ENCODE data around the gene N4BP2L2. TPM values are rescaled to one million over a fixed set of nuclear protein-coding genes. Genes with fewer than 3 reads are reported as not detected.

Gene N4BP2L2
- total RNA-seq, 5 donors from 2014 or later (not counting 1 experiment from before 2014, with no cell fraction given), result 200 to 241 (median 216) TPM

GRCh38 chr13:32428581-32429432, 109.8 kb downstream of the N4BP2L2 start:
- no peaks in the 10 kb centered on the region for H3K27me3 ChIP-seq (replicated peaks in 1 of 2; ENCODE audit: control insufficient read depth in 2 of 2, extremely low read depth in 1 of 2, insufficient read depth in 2 of 2, low read length in 1 of 2)
- no peak for ATAC-seq (replicated peaks in 1 of 4)
- peak overlapping the region; percentile 84 to 99 (median 92) for H3K4me3 Mint-ChIP-seq
- CTCF ChIA-PET, result interaction anchor here (0.6 to 1.5 kb wide), 6 partner anchors 14 to 152 kb away, joined by 3 to 6 read pairs (median 4); no protein-coding TSS in a partner anchor
- H3K9me3 Mint-ChIP-seq, result no peaks in the 10 kb centered on the region
- DNase-seq, result peak in 2 of 35 experiments; percentile 11 to 24
- H3K4me1 ChIP-seq (ENCODE audit: control insufficient read depth in 1 of 2, extremely low read depth in 1 of 2, insufficient read depth in 2 of 2, low read length in 2 of 2), result peaks cover 10 to 39% of the 10 kb centered on the region in 2 experiments
- H3K36me3 Mint-ChIP-seq, result peaks cover 15% of the 10 kb centered on the region
- H3K27ac ChIP-seq (ENCODE audit: low read length), result peak overlapping the region; percentile 95
- POLR2A ChIA-PET, result interaction anchor here (0.6 to 2.1 kb wide), 11 partner anchors 10 to 1285 kb away, joined by 3 to 7 read pairs (median 4); partner anchors contain the start of genes N4BP2L2 (in 2 of the 2), BRCA2 (in 1 of the 2) and ZAR1L (in 1 of the 2)
- no peaks in the 10 kb centered on the region for H3K27me3 Mint-ChIP-seq
- peak overlapping the region; percentile 92 to 96 for H3K27ac Mint-ChIP-seq
- peaks cover 33 to 35% (median 34%) of the 10 kb centered on the region in 3 donors for H3K4me1 Mint-ChIP-seq
- no peaks in the 10 kb centered on the region for H3K9me3 ChIP-seq
- peak overlapping the region; percentile 33 to 80 for H3K4me3 ChIP-seq (ENCODE audit: control insufficient read depth in 1 of 2, extremely low read depth in 1 of 2, low read length in 1 of 2)
- 36% methylated on average over 4 of the region's 9 CpGs for WGBS (ENCODE audit: insufficient coverage)
- H3K36me3 ChIP-seq (ENCODE audit: control insufficient read depth in 2 of 2, extremely low read depth in 1 of 2, insufficient read depth in 1 of 2, low read length in 1 of 2), result no peaks in the 10 kb centered on the region

GRCh38 chr13:32427852-32428580, 110.6 kb downstream of the N4BP2L2 start, which contains the start of gene N4BP2L1:
Gene N4BP2L1, minus strand, starts transcription at chr13:32428130. Its CDS starts 48 bp downstream, at chr13:32428082.
- H3K27ac ChIP-seq (ENCODE audit: low read length), result peak within 1 kb of the TSS; percentile 95
- no peaks in the 10 kb centered on the region for H3K36me3 ChIP-seq (ENCODE audit: control insufficient read depth in 2 of 2, extremely low read depth in 1 of 2, insufficient read depth in 1 of 2, low read length in 1 of 2)
- under 1% methylated on average over 22 of the region's 40 CpGs for WGBS (ENCODE audit: insufficient coverage)
- no peaks in the 10 kb centered on the region for H3K27me3 ChIP-seq (replicated peaks in 1 of 2; ENCODE audit: control insufficient read depth in 2 of 2, extremely low read depth in 1 of 2, insufficient read depth in 2 of 2, low read length in 1 of 2)
- ChIA-PET CTCF (interaction anchor here (0.6 to 1.5 kb wide), 6 partner anchors 13 to 153 kb away, joined by 3 to 6 read pairs (median 4); no protein-coding TSS in a partner anchor), POLR2A (interaction anchor here (0.6 to 2.1 kb wide), 14 partner anchors 11 to 1284 kb away, joined by 3 to 7 read pairs (median 4); partner anchors contain the start of genes BRCA2 (in 2 of the 2), N4BP2L2 (in 2 of the 2), ZAR1L (in 2 of the 2) and PDS5B (in 1 of the 2))
- no peaks in the 10 kb centered on the region for H3K9me3 ChIP-seq
- ATAC-seq (replicated peaks in 1 of 4) (peak; percentile 60 to 77 (median 62)), DNase-seq (peak; percentile 45 to 87 (median 80))
- peaks cover 39 to 42% (median 41%) of the 10 kb centered on the region in 3 donors for H3K4me1 Mint-ChIP-seq
- H3K9me3 Mint-ChIP-seq, result no peaks in the 10 kb centered on the region
- H3K4me1 ChIP-seq (ENCODE audit: control insufficient read depth in 1 of 2, extremely low read depth in 1 of 2, insufficient read depth in 2 of 2, low read length in 2 of 2), result peaks cover 11 to 40% of the 10 kb centered on the region in 2 experiments
- H3K27ac Mint-ChIP-seq, result peak within 1 kb of the TSS; percentile 96
- no peaks in the 10 kb centered on the region for H3K27me3 Mint-ChIP-seq
- H3K4me3 ChIP-seq (ENCODE audit: control insufficient read depth in 1 of 2, extremely low read depth in 1 of 2, low read length in 1 of 2), result peak within 1 kb of the TSS; percentile 80 to 90
- H3K4me3 Mint-ChIP-seq, result peak within 1 kb of the TSS; percentile 88 to 99 (median 92)
- peaks cover 20% of the 10 kb centered on the region for H3K36me3 Mint-ChIP-seq

DNA sequence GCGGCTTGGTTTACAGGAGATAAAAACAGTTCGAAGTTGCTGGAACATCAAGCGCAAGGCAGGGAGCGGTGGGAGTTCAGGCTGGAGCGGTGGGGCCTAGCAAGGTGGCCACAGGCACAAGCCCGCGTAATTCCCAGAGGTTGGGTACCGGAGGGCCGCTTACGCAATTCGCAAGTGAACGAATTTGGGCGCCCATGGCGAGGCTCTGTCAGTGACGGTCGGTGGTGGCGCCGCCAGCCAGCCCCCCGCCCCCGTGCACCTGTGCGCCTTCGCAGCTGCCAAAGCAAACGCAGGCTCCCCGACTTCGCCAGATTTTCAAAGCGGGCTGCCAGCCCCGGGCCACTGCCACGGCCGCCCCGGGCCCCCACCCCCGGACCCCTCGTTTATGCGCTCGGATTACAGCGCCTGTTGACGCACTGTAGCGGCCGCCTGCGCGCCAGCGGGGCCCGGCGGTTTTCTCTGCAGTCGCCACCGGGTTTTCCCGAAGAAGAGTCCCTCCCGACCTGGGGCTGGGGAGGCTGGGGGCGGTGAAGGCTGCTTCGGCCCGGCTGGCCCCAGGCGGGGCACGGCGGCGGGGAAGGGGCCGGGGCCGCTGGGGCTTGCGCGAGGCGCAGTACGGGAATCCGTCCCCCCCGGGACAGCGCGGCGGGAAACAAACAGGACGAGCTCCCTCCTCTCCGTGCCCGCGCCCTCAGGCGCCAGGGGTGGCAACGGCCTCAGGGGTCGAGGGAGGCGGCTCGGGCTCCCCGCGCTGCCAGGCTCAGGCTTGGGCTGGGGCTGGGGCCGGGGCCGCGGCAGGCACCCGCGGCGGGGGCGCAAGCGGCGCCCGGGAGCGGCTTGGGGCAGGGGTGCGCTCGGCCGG, 111.4 kb downstream of the N4BP2L2 start:
- Histone ChIP-seq H3K36me3 (ENCODE audit: control insufficient read depth in 2 of 2, extremely low read depth in 1 of 2, insufficient read depth in 1 of 2, low read length in 1 of 2) (peaks cover 0 to 3% of the 10 kb centered on the region in 2 donors), H3K9me3 (no peaks in the 10 kb centered on the region), H3K4me1 (ENCODE audit: control insufficient read depth in 1 of 2, extremely low read depth in 1 of 2, insufficient read depth in 2 of 2, low read length in 2 of 2) (peaks cover 11 to 40% of the 10 kb centered on the region in 2 experiments), H3K27me3 (replicated peaks in 1 of 2; ENCODE audit: control insufficient read depth in 2 of 2, extremely low read depth in 1 of 2, insufficient read depth in 2 of 2, low read length in 1 of 2) (no peaks in the 10 kb centered on the region), H3K4me3 (ENCODE audit: control insufficient read depth in 1 of 2, extremely low read depth in 1 of 2, low read length in 1 of 2) (peak overlapping the region; percentile 80 to 90), H3K27ac (ENCODE audit: low read length) (peak overlapping the region; percentile 95)
- DNase-seq, result peak; percentile 28 to 77 (median 66)
- H3K9me3 Mint-ChIP-seq, result no peaks in the 10 kb centered on the region
- POLR2A ChIA-PET, result interaction anchor here (0.6 to 2.1 kb wide), 6 partner anchors 11 to 1116 kb away, joined by 3 to 7 read pairs (median 4); partner anchors contain the start of genes BRCA2 (in 1 of the 2), PDS5B (in 1 of the 2) and ZAR1L (in 1 of the 2)
- WGBS (ENCODE audit: insufficient coverage), result under 1% methylated on average over 89 of the region's 90 CpGs
- H3K4me3 Mint-ChIP-seq, result peak overlapping the region; percentile 88 to 99 (median 90)
- peak overlapping the region; percentile 94 to 96 for H3K27ac Mint-ChIP-seq
- peak; percentile 47 to 54 (median 50) for ATAC-seq (replicated peaks in 1 of 4)
- H3K4me1 Mint-ChIP-seq, result peaks cover 44 to 49% (median 48%) of the 10 kb centered on the region in 3 donors
- no peaks in the 10 kb centered on the region for H3K27me3 Mint-ChIP-seq
- peaks cover 21% of the 10 kb centered on the region for H3K36me3 Mint-ChIP-seq
- CTCF ChIA-PET, result interaction anchor here in 1 of 2 donors (1.0 to 1.5 kb wide), 3 partner anchors 12 to 154 kb away, joined by 3 to 5 read pairs (median 4); no protein-coding TSS in a partner anchor

DNA sequence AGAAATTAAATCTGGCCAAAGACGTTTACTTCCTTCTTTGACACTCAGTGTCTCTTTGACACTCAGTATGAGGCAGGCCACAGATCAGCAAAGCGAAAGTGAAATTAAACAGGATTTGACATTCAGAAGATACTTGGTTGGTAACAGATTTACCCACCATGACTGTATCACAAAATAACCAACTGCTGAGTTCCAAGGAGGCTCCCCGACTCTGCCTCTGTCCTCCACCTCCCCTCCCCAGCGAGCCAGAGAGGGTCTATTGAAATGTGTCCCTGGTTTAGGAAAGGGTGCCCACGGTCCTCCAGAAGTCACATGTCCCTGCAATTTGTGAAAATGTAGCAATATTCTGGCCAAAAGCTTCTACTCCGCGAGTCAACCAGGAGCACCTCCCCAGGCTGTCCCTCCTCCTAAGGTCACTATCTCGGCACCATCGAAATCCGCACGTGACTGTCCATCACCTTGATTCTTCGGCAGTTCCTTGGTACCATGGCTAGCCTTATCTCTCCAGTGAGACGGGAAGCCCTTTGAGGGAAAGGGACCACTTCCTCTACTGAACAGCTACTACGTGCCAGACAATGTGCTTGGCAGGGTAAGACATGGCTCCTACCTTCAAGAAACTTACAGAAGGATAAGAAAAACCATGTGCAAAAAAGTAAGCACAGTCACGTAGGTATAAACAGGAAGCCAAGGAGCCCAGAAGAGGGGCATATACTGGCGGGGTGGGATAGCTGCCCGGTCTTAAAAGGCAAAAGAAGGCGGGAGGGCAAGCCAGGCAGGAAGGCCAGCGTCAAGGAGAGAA, 112.2 kb downstream of the N4BP2L2 start:
- peak overlapping the region; percentile 80 to 82 for H3K4me3 ChIP-seq (ENCODE audit: control insufficient read depth in 1 of 2, extremely low read depth in 1 of 2, low read length in 1 of 2)
- POLR2A ChIA-PET, result interaction anchor here in 1 of 2 donors (0.5 to 2.1 kb wide), 3 partner anchors 12 to 111 kb away, joined by 3 to 7 read pairs (median 3); partner anchors contain the start of genes BRCA2 and ZAR1L
- CTCF ChIA-PET, result interaction anchor here in 1 of 2 donors (1.0 kb wide), 1 partner anchor 12 kb away, joined by 3 read pairs; no protein-coding TSS in a partner anchor
- ATAC-seq (replicated peaks in 1 of 4) (peak; percentile 44 to 58 (median 50)), DNase-seq (peak; percentile 1 to 79 (median 28))
- H3K4me1 ChIP-seq (ENCODE audit: control insufficient read depth in 1 of 2, extremely low read depth in 1 of 2, insufficient read depth in 2 of 2, low read length in 2 of 2), result peaks cover 11 to 40% of the 10 kb centered on the region in 2 experiments
- H3K27me3 Mint-ChIP-seq, result no peaks in the 10 kb centered on the region
- peaks cover 0 to 3% of the 10 kb centered on the region in 2 donors for H3K36me3 ChIP-seq (ENCODE audit: control insufficient read depth in 2 of 2, extremely low read depth in 1 of 2, insufficient read depth in 1 of 2, low read length in 1 of 2)
- no peaks in the 10 kb centered on the region for H3K9me3 ChIP-seq
- peak overlapping the region; percentile 94 to 96 for H3K27ac Mint-ChIP-seq
- H3K27ac ChIP-seq (ENCODE audit: low read length), result peak overlapping the region; percentile 95
- WGBS (ENCODE audit: insufficient coverage), result 15% methylated on average over 16 of the region's 19 CpGs
- H3K4me1 Mint-ChIP-seq, result peaks cover 45 to 51% (median 51%) of the 10 kb centered on the region in 3 donors
- no peaks in the 10 kb centered on the region for H3K27me3 ChIP-seq (replicated peaks in 1 of 2; ENCODE audit: control insufficient read depth in 2 of 2, extremely low read depth in 1 of 2, insufficient read depth in 2 of 2, low read length in 1 of 2)
- H3K4me3 Mint-ChIP-seq, result peak overlapping the region; percentile 88 to 99 (median 90)
- no peaks in the 10 kb centered on the region for H3K9me3 Mint-ChIP-seq
- peaks cover 28% of the 10 kb centered on the region for H3K36me3 Mint-ChIP-seq
